SKM-1 treated with dmso at 0.1 percent for 144 hours (cell line): ENCODE data around the gene GLCCI1.

Experiments
- DNase-seq: peaks from one replicate; lab custom pipeline; 2025; ENCODE audit not compliant: unreplicated experiment; lab: John Stamatoyannopoulos, UW

The GLCCI1 gene

GRCh38 chr7:7962851-7963250 is 5.7 kb upstream of the GLCCI1 start:
- no peak for DNase-seq

- DNase-seq: no peak
Measured at GRCh38 chr7:7964250-7964649, 4.3 kb upstream of the GLCCI1 start.

- no peak for DNase-seq
Measured at GRCh38 chr7:7964691-7965090, 3.9 kb upstream of the GLCCI1 start.

- no peak for DNase-seq
Measured at GRCh38 chr7:7965301-7965700, 3.3 kb upstream of the GLCCI1 start.

GRCh38 chr7:7966141-7966734 is 2.4 kb upstream of the GLCCI1 start:
- DNase-seq: no peak

- no peak for DNase-seq
Measured at GRCh38 chr7:7967886-7968543, 581 bp upstream of the GLCCI1 start.

- peak; percentile 35 for DNase-seq
Measured at GRCh38 chr7:7969306-7970236, 975 bp downstream of the GLCCI1 start.

- no peak for DNase-seq
Measured at GRCh38 chr7:7970237-7970530, 1.6 kb downstream of the GLCCI1 start.

GRCh38 chr7:7970531-7971307 is 2.1 kb downstream of the GLCCI1 start:
- peak; percentile 5 for DNase-seq

GRCh38 chr7:7971308-7972040 is 2.9 kb downstream of the GLCCI1 start:
- DNase-seq: no peak

- DNase-seq: no peak
Measured at GRCh38 chr7:7972128-7972527, 3.5 kb downstream of the GLCCI1 start.

- DNase-seq: no peak
Measured at GRCh38 chr7:7972922-7973594, 4.5 kb downstream of the GLCCI1 start.

- peak; percentile 7 for DNase-seq
Measured at GRCh38 chr7:7976677-7977076, 8.1 kb downstream of the GLCCI1 start.

GRCh38 chr7:7977774-7978173 is 9.2 kb downstream of the GLCCI1 start:
- peak; percentile 26 for DNase-seq

GRCh38 chr7:7978860-7979259 is 10.3 kb downstream of the GLCCI1 start:
- DNase-seq: peak; percentile 34

- peak; percentile 77 for DNase-seq
Measured at GRCh38 chr7:7979558-7979957, 11.0 kb downstream of the GLCCI1 start.

GRCh38 chr7:7980134-7980533 is 11.5 kb downstream of the GLCCI1 start:
- DNase-seq: no peak

GRCh38 chr7:7982904-7983303 is 14.3 kb downstream of the GLCCI1 start:
- DNase-seq: no peak

- no peak for DNase-seq
Measured at GRCh38 chr7:7984424-7984823, 15.8 kb downstream of the GLCCI1 start.

- no peak for DNase-seq
Measured at GRCh38 chr7:7988706-7989105, 20.1 kb downstream of the GLCCI1 start.
